Measurements from ENCODE around the gene HRG. TPM values are rescaled to one million over a fixed set of nuclear protein-coding genes. Genes with fewer than 3 reads are reported as not detected.

The HRG gene
- total and polyA plus RNA-seq, 2 experiments from 2014 or later = not detected

GRCh38 chr3:186639778-186640472 is 25.9 kb upstream of the HRG start, which contains the start of gene FETUB:
Gene FETUB (plus strand): TSS chr3:186640399. CDS start chr3:186640461, 62 bp downstream.
- H4K20me1 ChIP-seq (replicated peaks; ENCODE audit: insufficient read depth) = no peaks in the 10 kb centered on the region
- DNase-seq (ENCODE audit: low spot score) (no peak), ATAC-seq (no peak)
- H3F3A ChIP-seq (replicated peaks; ENCODE audit: low read depth) = no peaks in the 10 kb centered on the region
- peak within 1 kb of the TSS; percentile 96 for H2AFZ ChIP-seq
- H3K4me2 ChIP-seq = peak within 1 kb of the TSS; percentile 53; the same call in 1 of the 2 replicates
- Mint-ChIP-seq H3K9me3 (no peaks in the 10 kb centered on the region), H3K4me3 (no peak within 1 kb of the TSS), H3K4me1 (peaks cover 29% of the 10 kb centered on the region), H3K36me3 (ENCODE audit: low read depth) (no peaks in the 10 kb centered on the region), H3K27ac (no peak within 1 kb of the TSS), H3K27me3 (ENCODE audit: insufficient read depth, low read depth, poor library complexity) (peaks cover 3% of the 10 kb centered on the region)
- no peaks in the 10 kb centered on the region for H3K36me3 ChIP-seq (ENCODE audit: insufficient read depth)
- no peak within 1 kb of the TSS for H3K4me3 ChIP-seq
- no peaks in the 10 kb centered on the region for H3K79me2 ChIP-seq (replicated peaks; ENCODE audit: insufficient read depth)
- H3K27me3 ChIP-seq (ENCODE audit: insufficient read depth) = no peaks in the 10 kb centered on the region
- H3K4me1 ChIP-seq (ENCODE audit: insufficient read depth) = peaks cover 33% of the 10 kb centered on the region
- H3K27ac ChIP-seq (ENCODE audit: low read depth) = no peak within 1 kb of the TSS
- no peak for TF ChIP-seq ZNF114 (CRISPR knock-in tag; IDR thresholded peaks at IDR 0.05)
- TF ChIP-seq ZNF462 (CRISPR knock-in tag; IDR thresholded peaks at IDR 0.05) = no peak
- TF ChIP-seq, protein P1, sequence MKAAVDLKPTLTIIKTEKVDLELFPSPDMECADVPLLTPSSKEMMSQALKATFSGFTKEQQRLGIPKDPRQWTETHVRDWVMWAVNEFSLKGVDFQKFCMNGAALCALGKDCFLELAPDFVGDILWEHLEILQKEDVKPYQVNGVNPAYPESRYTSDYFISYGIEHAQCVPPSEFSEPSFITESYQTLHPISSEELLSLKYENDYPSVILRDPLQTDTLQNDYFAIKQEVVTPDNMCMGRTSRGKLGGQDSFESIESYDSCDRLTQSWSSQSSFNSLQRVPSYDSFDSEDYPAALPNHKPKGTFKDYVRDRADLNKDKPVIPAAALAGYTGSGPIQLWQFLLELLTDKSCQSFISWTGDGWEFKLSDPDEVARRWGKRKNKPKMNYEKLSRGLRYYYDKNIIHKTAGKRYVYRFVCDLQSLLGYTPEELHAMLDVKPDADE (IDR thresholded peaks at IDR 0.05) = no peak
- no peak for TF ChIP-seq EZH2phosphoT487 (IDR thresholded peaks at IDR 0.05; ENCODE audit: unreplicated experiment)
- TF ChIP-seq EZH2 (IDR thresholded peaks at IDR 0.05; ENCODE audit: low read depth, unreplicated experiment) = no peak
- no peak for TF ChIP-seq REST (IDR thresholded peaks at IDR 0.05; ENCODE audit: unreplicated experiment)
- no peak for TF ChIP-seq STAT1 (IDR thresholded peaks at IDR 0.05; ENCODE audit: unreplicated experiment)
- no peak for TF ChIP-seq JUNB (IDR thresholded peaks at IDR 0.05; ENCODE audit: unreplicated experiment)
- H3K9me2 ChIP-seq (ENCODE audit: insufficient read depth) = no peaks in the 10 kb centered on the region

All from GM23338 (cell line).